DND-41 (cell line): ENCODE measurements around the gene ANKMY2.

ENCODE experiments used
- ATAC-seq: fragments of 200-7000 bp; cut with Tn5 transposase; 3 replicates; pipeline ENCODE4 v1.9.1; 2021; ENCODE audit warnings: low read depth; ENCODE audit not compliant: insufficient read depth
- DNase-seq: peaks from one replicate; pipeline ENCODE4 v3.0.0-alpha.2; 2020
- H2AFZ ChIP-seq: 2 replicates; pipeline ENCODE4 v1.6.0; 2012; ENCODE audit warnings: low read depth, low read length
- H3K27ac ChIP-seq: 2 replicates; pipeline ENCODE4 v1.5.1; 2012; ENCODE audit warnings: low read length, inconsistent platforms
- H3K27me3 ChIP-seq: fragments of 200-600 bp; sonication (generic); 2 replicates; pipeline ENCODE4 v1.6.0; 2012; ENCODE audit warnings: low read length, mild to moderate bottlenecking, inconsistent platforms; ENCODE audit not compliant: insufficient read depth, poor library complexity
- H3K36me3 ChIP-seq: 2 replicates; pipeline ENCODE4 v1.5.1; 2012; ENCODE audit warnings: low read length, inconsistent platforms; ENCODE audit not compliant: insufficient read depth
- H3K4me1 ChIP-seq: 2 replicates; pipeline ENCODE4 v1.5.1; 2012; ENCODE audit warnings: mild to moderate bottlenecking, low read length; ENCODE audit not compliant: insufficient read depth
- H3K4me2 ChIP-seq: 2 replicates; pipeline ENCODE4 v1.6.0; 2012; ENCODE audit warnings: mild to moderate bottlenecking, moderate library complexity, low read length, inconsistent platforms; ENCODE audit not compliant: insufficient read depth
- H3K4me3 ChIP-seq, 2 experiments: fragments of 200-600 bp in 1 of 2; shearing (Covaris generic) in 1 of 2; 2 replicates each; pipeline ENCODE4 v1.5.1; 2012 to 2016; ENCODE audit warnings: inconsistent platforms in 2 of 2, low read length in 2 of 2, mild to moderate bottlenecking in 2 of 2, low read depth in 1 of 2, moderate library complexity in 1 of 2
- H3K79me2 ChIP-seq: 2 replicates; pipeline ENCODE4 v1.6.0; 2012; ENCODE audit warnings: low read length, inconsistent platforms; ENCODE audit not compliant: insufficient read depth
- H3K9ac ChIP-seq: 2 replicates; pipeline ENCODE4 v1.6.0; 2012; ENCODE audit warnings: low read depth, mild to moderate bottlenecking, inconsistent platforms, low read length, moderate library complexity
- H3K9me3 ChIP-seq: 2 replicates; pipeline ENCODE4 v1.5.1; 2012; ENCODE audit warnings: low read length, moderate library complexity, mild to moderate bottlenecking, inconsistent platforms; ENCODE audit not compliant: insufficient read depth, severe bottlenecking
- H4K20me1 ChIP-seq: 2 replicates; pipeline ENCODE4 v1.6.0; 2012; ENCODE audit warnings: low read length; ENCODE audit not compliant: insufficient read depth
- EZH2 ChIP-seq: IDR thresholded peaks from 3 replicates; pipeline ENCODE4 v1.6.1; 2012; ENCODE audit warnings: borderline replicate concordance, low read depth, mild to moderate bottlenecking, moderate library complexity, low read length, inconsistent platforms; ENCODE audit not compliant: severe bottlenecking
- TF ChIP-seq, protein P1 (sequence below): IDR thresholded peaks from 2 replicates; pipeline ENCODE4 v1.5.1; 2012; ENCODE audit warnings: borderline replicate concordance, low read length, moderate library complexity, mild to moderate bottlenecking; ENCODE audit not compliant: poor library complexity, severe bottlenecking; ENCODE audit errors: extremely low read depth

ANKMY2 gene

DNA sequence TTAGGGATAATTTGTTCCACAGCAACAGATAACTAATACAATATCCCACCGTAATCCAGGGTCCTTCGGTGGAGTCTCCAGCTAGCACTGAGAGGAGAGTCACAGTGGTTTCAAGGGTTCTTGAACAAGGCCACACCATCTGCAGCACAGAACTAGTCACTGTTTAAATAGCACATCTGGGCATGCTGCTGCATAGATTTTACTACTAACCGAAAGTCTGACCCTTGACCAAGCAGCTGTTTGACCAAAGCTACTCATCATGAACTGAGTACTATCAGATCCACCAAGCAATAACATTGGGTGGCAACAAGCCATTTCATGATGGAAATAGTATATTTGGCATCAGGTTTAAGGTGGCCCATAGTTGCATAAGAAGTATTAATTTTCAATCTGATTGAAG lies 53.2 kb downstream of the ANKMY2 start:
- Histone ChIP-seq H3K27ac (no peak overlapping the region), H3K9ac (no peak overlapping the region), H2AFZ (no peak overlapping the region), H3K36me3 (no peaks in the 10 kb centered on the region), H4K20me1 (no peaks in the 10 kb centered on the region), H3K4me2 (no peak overlapping the region), H3K4me3 (no peak overlapping the region), H3K27me3 (no peaks in the 10 kb centered on the region), H3K79me2 (no peaks in the 10 kb centered on the region), H3K9me3 (no peaks in the 10 kb centered on the region), H3K4me1 (no peaks in the 10 kb centered on the region)
- TF ChIP-seq, protein P1, sequence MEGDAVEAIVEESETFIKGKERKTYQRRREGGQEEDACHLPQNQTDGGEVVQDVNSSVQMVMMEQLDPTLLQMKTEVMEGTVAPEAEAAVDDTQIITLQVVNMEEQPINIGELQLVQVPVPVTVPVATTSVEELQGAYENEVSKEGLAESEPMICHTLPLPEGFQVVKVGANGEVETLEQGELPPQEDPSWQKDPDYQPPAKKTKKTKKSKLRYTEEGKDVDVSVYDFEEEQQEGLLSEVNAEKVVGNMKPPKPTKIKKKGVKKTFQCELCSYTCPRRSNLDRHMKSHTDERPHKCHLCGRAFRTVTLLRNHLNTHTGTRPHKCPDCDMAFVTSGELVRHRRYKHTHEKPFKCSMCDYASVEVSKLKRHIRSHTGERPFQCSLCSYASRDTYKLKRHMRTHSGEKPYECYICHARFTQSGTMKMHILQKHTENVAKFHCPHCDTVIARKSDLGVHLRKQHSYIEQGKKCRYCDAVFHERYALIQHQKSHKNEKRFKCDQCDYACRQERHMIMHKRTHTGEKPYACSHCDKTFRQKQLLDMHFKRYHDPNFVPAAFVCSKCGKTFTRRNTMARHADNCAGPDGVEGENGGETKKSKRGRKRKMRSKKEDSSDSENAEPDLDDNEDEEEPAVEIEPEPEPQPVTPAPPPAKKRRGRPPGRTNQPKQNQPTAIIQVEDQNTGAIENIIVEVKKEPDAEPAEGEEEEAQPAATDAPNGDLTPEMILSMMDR: no peak
- TF ChIP-seq EZH2: no peak
- DNase-seq (no peak), ATAC-seq (no peak)

DNA sequence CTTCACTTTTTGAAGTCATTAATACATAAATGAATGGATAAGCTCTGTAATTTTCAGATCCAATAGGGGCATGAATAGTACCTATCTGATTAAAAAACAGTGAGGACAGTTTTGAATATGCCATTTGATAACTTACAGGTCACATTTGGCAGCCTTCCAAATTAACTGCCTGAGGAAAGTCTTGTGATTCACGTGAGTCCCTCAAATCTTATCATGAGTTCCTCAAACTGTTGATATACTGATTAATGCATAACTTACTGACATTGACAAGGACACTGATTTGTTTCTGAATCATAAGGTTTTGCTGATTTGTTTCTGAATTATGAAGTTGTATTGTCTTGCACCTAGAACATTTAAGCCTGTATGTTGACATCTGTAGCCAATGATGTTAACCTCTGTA lies 55.1 kb downstream of the ANKMY2 start:
- Histone ChIP-seq H3K4me1 (no peaks in the 10 kb centered on the region), H3K36me3 (no peaks in the 10 kb centered on the region), H3K9ac (no peak overlapping the region), H2AFZ (no peak overlapping the region), H3K4me3 (no peak overlapping the region), H3K79me2 (no peaks in the 10 kb centered on the region), H4K20me1 (no peaks in the 10 kb centered on the region), H3K9me3 (no peaks in the 10 kb centered on the region), H3K27ac (no peak overlapping the region), H3K4me2 (no peak overlapping the region), H3K27me3 (no peaks in the 10 kb centered on the region)
- no peak for DNase-seq
- no peak for ATAC-seq
- TF ChIP-seq EZH2: no peak

DNA sequence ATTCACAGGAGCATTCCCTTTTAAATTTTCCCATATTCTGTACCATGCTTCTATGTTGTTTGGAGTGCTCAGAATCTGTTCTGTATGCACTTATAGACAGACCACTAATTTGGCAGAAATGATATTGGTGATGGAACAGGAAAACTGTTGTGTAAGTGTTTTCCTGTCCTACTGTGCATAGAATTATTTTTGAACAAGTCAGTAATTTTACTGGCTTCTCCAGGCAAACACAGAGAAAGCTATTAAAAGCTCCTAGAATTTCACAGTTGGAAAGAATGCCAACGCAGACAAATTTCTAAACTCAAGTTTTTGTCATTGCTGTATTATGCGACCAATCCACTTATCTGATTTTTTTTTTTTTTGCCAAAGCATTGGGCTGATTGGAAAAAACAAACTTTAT lies 55.7 kb downstream of the ANKMY2 start:
- no peak for ATAC-seq
- no peak overlapping the region for H3K27ac ChIP-seq
- H3K9me3 ChIP-seq: no peaks in the 10 kb centered on the region
- TF ChIP-seq EZH2: no peak
- no peaks in the 10 kb centered on the region for H3K79me2 ChIP-seq
- H3K36me3 ChIP-seq: no peaks in the 10 kb centered on the region
- no peak overlapping the region for H3K4me2 ChIP-seq
- no peaks in the 10 kb centered on the region for H3K4me1 ChIP-seq
- DNase-seq: no peak
- no peak overlapping the region for H3K9ac ChIP-seq
- no peak overlapping the region for H2AFZ ChIP-seq
- no peak overlapping the region for H3K4me3 ChIP-seq
- no peaks in the 10 kb centered on the region for H3K27me3 ChIP-seq
- no peaks in the 10 kb centered on the region for H4K20me1 ChIP-seq

DNA sequence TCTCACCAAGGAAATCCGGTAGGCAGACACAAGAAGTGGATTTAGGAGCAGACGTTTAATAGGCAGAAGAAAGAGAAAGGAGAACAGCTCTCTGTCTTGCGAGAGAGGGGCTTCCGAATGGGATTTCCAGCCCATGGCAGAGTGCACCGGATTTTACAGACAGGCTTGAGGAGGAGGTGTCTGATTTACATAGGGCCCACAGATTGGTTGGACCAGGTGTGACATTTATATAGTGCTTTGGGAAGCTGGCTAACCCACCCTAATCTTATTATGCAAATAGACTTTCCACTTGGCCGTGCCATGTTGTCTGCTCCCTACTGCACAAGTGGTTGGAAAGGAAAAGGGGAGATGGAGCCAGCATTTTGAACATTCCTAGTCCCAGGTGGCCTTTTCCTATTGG lies 57.8 kb downstream of the ANKMY2 start:
- Histone ChIP-seq H2AFZ (no peak overlapping the region), H3K27ac (no peak overlapping the region), H4K20me1 (no peaks in the 10 kb centered on the region), H3K36me3 (no peaks in the 10 kb centered on the region), H3K79me2 (no peaks in the 10 kb centered on the region), H3K4me2 (no peak overlapping the region), H3K4me1 (no peaks in the 10 kb centered on the region), H3K9me3 (no peaks in the 10 kb centered on the region), H3K4me3 (no peak overlapping the region), H3K9ac (no peak overlapping the region), H3K27me3 (no peaks in the 10 kb centered on the region)
- ATAC-seq (no peak), DNase-seq (no peak)
- TF ChIP-seq, protein P1: no peak
- TF ChIP-seq EZH2: no peak

DNA sequence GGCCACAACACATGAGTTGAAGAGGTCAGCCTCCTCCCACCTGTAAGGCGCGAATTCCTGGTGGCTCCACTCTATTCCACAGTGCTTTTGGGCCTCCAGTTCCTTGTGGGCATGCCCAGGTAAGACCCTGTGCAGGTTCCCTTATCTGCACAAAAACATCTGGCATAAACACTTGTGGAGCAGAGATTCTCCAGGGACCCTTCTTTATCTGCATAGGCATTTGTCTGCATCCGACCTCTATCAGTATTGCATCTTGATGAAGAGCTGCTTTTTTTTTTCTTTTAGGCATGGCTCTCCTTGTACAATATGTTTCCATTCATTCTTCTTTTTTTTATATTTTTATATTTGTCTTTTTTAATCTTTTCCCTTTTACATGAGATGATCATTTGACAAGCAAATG lies 58.4 kb downstream of the ANKMY2 start:
- no peaks in the 10 kb centered on the region for H4K20me1 ChIP-seq
- no peak overlapping the region for H3K4me3 ChIP-seq
- no peak overlapping the region for H3K4me2 ChIP-seq
- no peak for ATAC-seq
- TF ChIP-seq EZH2: no peak
- TF ChIP-seq, protein P1: no peak
- H3K4me1 ChIP-seq: no peaks in the 10 kb centered on the region
- H3K36me3 ChIP-seq: no peaks in the 10 kb centered on the region
- no peak overlapping the region for H2AFZ ChIP-seq
- no peak for DNase-seq
- no peak overlapping the region for H3K9ac ChIP-seq
- no peak overlapping the region for H3K27ac ChIP-seq
- no peaks in the 10 kb centered on the region for H3K27me3 ChIP-seq
- H3K79me2 ChIP-seq: no peaks in the 10 kb centered on the region
- no peaks in the 10 kb centered on the region for H3K9me3 ChIP-seq
